Measurements from ENCODE around the gene CCR7. TPM values are rescaled to one million over a fixed set of nuclear protein-coding genes. Genes with fewer than 3 reads are reported as not detected.

Gene CCR7
- total RNA-seq, 4 donors from 2014 or later: 1.5 TPM; not detected in 3

- no peaks in the 10 kb centered on the region for H3K9me3 ChIP-seq
- 59 to 66% methylated on average over 24 of the region's 24 CpGs for WGBS, 2 donors
- no peaks in the 10 kb centered on the region for H3K36me3 ChIP-seq
- peaks cover 0 to 8% of the 10 kb centered on the region in 2 donors for H3K27me3 ChIP-seq
- H3K4me1 ChIP-seq: peaks cover 3 to 46% (median 12%) of the 10 kb centered on the region in 4 donors
- peak overlapping the region; percentile 20 to 93 (median 50) for H3K27ac ChIP-seq
- TF ChIP-seq EP300 (IDR thresholded peaks at IDR 0.05): no peak
- TF ChIP-seq, protein P1, sequence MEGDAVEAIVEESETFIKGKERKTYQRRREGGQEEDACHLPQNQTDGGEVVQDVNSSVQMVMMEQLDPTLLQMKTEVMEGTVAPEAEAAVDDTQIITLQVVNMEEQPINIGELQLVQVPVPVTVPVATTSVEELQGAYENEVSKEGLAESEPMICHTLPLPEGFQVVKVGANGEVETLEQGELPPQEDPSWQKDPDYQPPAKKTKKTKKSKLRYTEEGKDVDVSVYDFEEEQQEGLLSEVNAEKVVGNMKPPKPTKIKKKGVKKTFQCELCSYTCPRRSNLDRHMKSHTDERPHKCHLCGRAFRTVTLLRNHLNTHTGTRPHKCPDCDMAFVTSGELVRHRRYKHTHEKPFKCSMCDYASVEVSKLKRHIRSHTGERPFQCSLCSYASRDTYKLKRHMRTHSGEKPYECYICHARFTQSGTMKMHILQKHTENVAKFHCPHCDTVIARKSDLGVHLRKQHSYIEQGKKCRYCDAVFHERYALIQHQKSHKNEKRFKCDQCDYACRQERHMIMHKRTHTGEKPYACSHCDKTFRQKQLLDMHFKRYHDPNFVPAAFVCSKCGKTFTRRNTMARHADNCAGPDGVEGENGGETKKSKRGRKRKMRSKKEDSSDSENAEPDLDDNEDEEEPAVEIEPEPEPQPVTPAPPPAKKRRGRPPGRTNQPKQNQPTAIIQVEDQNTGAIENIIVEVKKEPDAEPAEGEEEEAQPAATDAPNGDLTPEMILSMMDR (IDR thresholded peaks at IDR 0.05): no peak
- TF ChIP-seq POLR2A (IDR thresholded peaks at IDR 0.05): no peak
- H3K4me3 ChIP-seq: peak overlapping the region in 2 of 4 donors; percentile 30 to 31
- no peak for DNase-seq (ENCODE audit: low spot score in 2 of 2)
Measured at GRCh38 chr17:40560592-40561293, 4.5 kb downstream of the CCR7 start.

GRCh38 chr17:40559954-40560591 lies 5.2 kb downstream of the CCR7 start:
- WGBS, 2 donors: 25 to 29% methylated on average over 9 to 12 of the region's 13 CpGs
- Histone ChIP-seq H3K9me3 (no peaks in the 10 kb centered on the region), H3K27ac (peak overlapping the region; percentile 20 to 93 (median 50)), H3K4me3 (peak overlapping the region in 2 of 4 donors; percentile 30 to 31), H3K27me3 (peaks cover 0 to under 1% of the 10 kb centered on the region in 2 donors), H3K4me1 (peaks cover 3 to 53% (median 12%) of the 10 kb centered on the region in 4 donors), H3K36me3 (no peaks in the 10 kb centered on the region)
- DNase-seq (ENCODE audit: low spot score in 2 of 2): peak; percentile 87 to 98
- TF ChIP-seq, protein P1 (IDR thresholded peaks at IDR 0.05): peak; percentile 89 to 98 (median 95)
- TF ChIP-seq EP300 (IDR thresholded peaks at IDR 0.05): peak in 1 of 2 donors; percentile 77
- TF ChIP-seq POLR2A (IDR thresholded peaks at IDR 0.05): no peak

DNA sequence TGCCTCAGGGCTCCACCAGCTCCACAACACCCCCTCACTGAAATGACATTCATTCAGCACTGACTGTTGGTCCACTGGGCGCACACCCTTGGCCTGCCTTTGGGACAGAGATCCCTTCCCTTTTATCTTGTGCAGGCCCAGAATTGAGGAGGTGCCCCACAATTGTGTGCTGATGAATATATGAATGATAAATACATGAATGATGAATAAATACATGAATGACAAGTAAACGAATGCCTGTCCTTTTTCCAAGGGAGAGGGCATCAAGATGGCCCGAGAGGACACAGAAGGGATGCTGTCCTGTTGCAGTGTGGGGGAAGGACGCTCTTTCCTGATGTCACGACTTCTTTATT lies 5.7 kb downstream of the CCR7 start:
- no peak for DNase-seq (ENCODE audit: low spot score in 2 of 2)
- H3K4me3 ChIP-seq: no peak overlapping the region
- H3K9me3 ChIP-seq: no peaks in the 10 kb centered on the region
- peak overlapping the region in 2 of 4 donors; percentile 26 to 93 for H3K27ac ChIP-seq
- WGBS, 2 donors: 75 to 82% methylated on average over 5 of the region's 5 CpGs
- H3K27me3 ChIP-seq: no peaks in the 10 kb centered on the region
- no peaks in the 10 kb centered on the region for H3K36me3 ChIP-seq
- TF ChIP-seq, protein P1 (IDR thresholded peaks at IDR 0.05): no peak
- TF ChIP-seq POLR2A (IDR thresholded peaks at IDR 0.05) (no peak), EP300 (IDR thresholded peaks at IDR 0.05) (no peak)
- peaks cover 3 to 58% (median 14%) of the 10 kb centered on the region in 4 donors for H3K4me1 ChIP-seq

- Histone ChIP-seq H3K4me3 (no peak overlapping the region), H3K27ac (peak overlapping the region in 3 of 4 donors; percentile 41 to 93 (median 63)), H3K27me3 (no peaks in the 10 kb centered on the region), H3K4me1 (peaks cover 3 to 64% (median 19%) of the 10 kb centered on the region in 4 donors), H3K9me3 (no peaks in the 10 kb centered on the region), H3K36me3 (no peaks in the 10 kb centered on the region)
- WGBS, 2 donors: 83 to 86% methylated on average over 8 to 10 of the region's 10 CpGs
- no peak for DNase-seq (ENCODE audit: low spot score in 2 of 2)
- TF ChIP-seq, protein P1 (IDR thresholded peaks at IDR 0.05): no peak
- no peak for TF ChIP-seq EP300 (IDR thresholded peaks at IDR 0.05)
- no peak for TF ChIP-seq POLR2A (IDR thresholded peaks at IDR 0.05)
Measured at GRCh38 chr17:40558890-40559563, 6.2 kb downstream of the CCR7 start.

All from tibial nerve (tissue), 4 donors.